ENCODE measurements around the gene PIGM.

The PIGM gene

DNA sequence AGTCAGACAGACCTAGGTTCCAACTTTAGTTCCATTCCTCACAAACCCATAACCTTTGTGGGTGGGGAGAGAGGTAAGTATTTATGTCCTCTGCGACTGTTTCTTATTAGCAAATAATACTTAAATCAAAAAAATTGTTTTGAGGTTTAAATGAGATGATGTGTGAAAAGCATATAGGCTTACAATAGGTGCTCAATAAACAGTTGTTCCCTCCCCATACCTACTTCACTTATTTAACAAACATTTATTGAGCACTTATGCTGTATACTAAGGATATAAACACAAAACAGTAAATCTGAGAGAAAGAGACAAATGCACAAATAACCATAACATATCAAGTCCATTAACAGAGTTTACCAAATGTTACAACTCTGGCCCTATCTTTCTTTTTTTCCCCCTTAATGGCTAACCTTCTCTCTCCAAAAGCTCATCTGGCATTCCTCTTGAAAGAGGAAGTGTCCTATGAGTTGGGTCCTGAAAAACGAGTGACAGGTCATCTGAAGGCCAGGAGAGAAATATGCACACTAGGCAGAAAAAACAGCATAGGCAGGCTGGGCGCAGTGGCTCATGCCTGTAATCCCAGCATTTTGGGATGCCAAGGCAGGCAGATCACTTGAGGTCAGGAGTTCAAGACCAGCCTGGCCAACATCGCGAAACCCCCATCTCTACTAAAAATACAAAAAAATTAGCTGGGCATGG lies 10.3 kb downstream of the PIGM start:
- DNase-seq (ENCODE audit: low spot score in 2 of 2) (no peak), ATAC-seq (ENCODE audit: low read depth) (no peak)
- no peak overlapping the region for H3K4me3 Mint-ChIP-seq
- no peaks in the 10 kb centered on the region for H3K4me1 Mint-ChIP-seq
- no peaks in the 10 kb centered on the region for H3K9me3 Mint-ChIP-seq
- H3K27ac Mint-ChIP-seq, result no peak overlapping the region
- no peaks in the 10 kb centered on the region for H3K36me3 Mint-ChIP-seq
- H3K27me3 Mint-ChIP-seq, result peaks cover 11% of the 10 kb centered on the region

DNA sequence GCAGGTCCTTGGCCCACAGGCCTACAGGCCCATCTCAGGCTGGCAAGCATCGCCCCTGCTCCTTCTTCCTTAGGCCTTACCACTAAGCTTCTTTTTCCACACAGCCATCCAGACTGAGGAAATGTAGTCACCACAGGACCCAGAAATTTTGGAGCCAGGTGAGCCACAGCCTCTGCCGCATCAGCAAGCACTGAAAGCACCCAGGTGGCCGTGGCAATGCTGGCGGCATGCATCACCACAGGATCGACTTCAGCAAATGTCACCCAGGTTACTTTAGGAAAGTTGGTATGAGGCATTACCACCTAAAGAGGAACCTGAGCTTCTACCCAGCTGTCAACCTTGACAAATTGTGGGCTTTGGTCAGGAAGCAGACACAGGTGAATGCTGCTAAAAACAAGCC lies 11.6 kb downstream of the PIGM start:
- DNase-seq (ENCODE audit: low spot score in 2 of 2) (no peak), ATAC-seq (ENCODE audit: low read depth) (no peak)
- Mint-ChIP-seq H3K36me3 (no peaks in the 10 kb centered on the region), H3K4me1 (no peaks in the 10 kb centered on the region), H3K4me3 (no peak overlapping the region), H3K9me3 (no peaks in the 10 kb centered on the region), H3K27me3 (peaks cover 11% of the 10 kb centered on the region), H3K27ac (no peak overlapping the region)

DNA sequence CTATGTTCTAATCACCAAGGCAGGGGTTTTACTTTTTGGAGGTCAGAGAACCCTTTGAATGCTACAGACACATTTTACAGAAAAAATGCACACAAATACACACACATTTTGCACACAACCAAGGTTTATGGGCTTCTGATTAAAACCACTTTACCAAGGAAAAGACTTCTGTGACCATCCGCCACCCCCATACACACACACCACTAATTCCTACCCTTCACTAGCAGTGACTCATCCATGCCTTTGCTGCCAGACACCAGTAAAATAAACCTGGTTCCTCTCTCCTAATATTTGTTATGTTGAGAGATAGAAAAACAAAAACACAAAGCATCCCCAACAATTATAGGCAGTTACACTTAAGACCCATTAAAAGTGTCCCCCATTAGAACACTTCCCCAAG lies 12.9 kb downstream of the PIGM start:
- Mint-ChIP-seq H3K9me3 (no peaks in the 10 kb centered on the region), H3K36me3 (no peaks in the 10 kb centered on the region), H3K27me3 (peaks cover 13% of the 10 kb centered on the region), H3K4me1 (no peaks in the 10 kb centered on the region), H3K4me3 (no peak overlapping the region), H3K27ac (no peak overlapping the region)
- ATAC-seq (ENCODE audit: low read depth), result no peak
- no peak for DNase-seq (ENCODE audit: low spot score in 2 of 2)

DNA sequence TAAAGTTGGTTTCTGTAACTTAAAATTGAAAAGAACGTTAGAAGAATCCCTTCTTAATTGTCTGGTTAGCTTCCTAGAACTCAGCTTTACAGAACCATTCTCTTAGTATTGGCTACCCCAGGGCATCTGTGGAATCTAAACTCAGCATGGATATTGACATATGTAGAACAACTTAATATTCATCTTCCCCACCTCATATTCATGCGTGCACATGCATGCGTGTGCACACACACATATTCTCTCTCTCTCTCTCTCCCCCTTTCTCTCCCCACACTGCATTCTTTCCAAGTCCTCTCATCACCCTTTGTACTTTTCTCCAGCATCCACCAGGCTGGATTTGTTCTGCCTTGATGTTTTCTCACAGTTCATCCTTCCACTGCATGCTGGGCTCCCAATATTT lies 13.4 kb downstream of the PIGM start:
- peaks cover 13% of the 10 kb centered on the region for H3K27me3 Mint-ChIP-seq

DNA sequence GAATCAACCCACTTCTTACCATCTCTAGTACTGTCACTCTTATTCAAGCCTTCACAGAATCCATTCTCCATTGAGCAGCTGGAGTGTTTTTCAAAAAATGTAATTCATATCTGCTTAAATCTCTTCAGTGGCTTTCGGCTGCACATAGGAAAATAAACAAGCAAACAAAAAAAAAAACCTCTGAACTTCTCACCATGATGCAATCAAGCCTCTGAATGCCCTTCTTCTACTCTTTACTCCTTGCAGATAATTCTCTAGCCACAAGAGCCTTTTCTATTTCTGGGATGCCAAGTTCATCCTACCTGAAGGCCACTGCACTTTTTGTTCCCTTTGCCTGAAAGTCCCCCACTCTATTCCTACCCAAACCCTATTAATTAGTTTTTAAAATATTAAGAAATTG lies 14.2 kb downstream of the PIGM start:
- Mint-ChIP-seq H3K4me3 (no peak overlapping the region), H3K4me1 (no peaks in the 10 kb centered on the region), H3K9me3 (no peaks in the 10 kb centered on the region), H3K27me3 (peaks cover 13% of the 10 kb centered on the region), H3K36me3 (no peaks in the 10 kb centered on the region), H3K27ac (no peak overlapping the region)
- ATAC-seq (ENCODE audit: low read depth) (no peak), DNase-seq (ENCODE audit: low spot score in 2 of 2) (no peak)

More for the DNA sequence above, 13.4 kb downstream of the PIGM start:
- no peak overlapping the region for H3K4me3 Mint-ChIP-seq
- no peaks in the 10 kb centered on the region for H3K9me3 Mint-ChIP-seq
- H3K4me1 Mint-ChIP-seq, result no peaks in the 10 kb centered on the region
- ATAC-seq (ENCODE audit: low read depth) (no peak), DNase-seq (ENCODE audit: low spot score in 2 of 2) (no peak)
- no peaks in the 10 kb centered on the region for H3K36me3 Mint-ChIP-seq
- H3K27ac Mint-ChIP-seq, result no peak overlapping the region

DNA sequence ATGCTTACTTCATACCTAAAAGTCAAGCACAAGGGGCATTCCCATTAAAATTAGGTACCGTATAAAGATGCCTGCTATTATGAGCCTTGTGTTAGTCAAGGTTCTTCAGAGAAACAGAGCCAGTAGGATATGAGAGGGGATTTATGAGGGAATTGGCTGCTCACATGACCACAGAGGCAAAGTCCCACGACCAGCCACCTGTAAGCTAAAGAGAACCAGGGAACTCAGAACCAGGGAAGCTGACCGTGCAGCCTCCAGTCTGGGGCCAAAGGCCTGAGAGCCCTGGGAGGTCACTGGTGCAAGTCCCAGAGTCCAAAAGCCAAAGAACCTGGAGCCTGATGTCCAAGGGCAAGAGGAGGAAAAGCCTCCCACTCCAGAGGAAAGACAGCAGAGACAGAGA lies 20.0 kb downstream of the PIGM start:
- H3K36me3 Mint-ChIP-seq, result no peaks in the 10 kb centered on the region

DNA sequence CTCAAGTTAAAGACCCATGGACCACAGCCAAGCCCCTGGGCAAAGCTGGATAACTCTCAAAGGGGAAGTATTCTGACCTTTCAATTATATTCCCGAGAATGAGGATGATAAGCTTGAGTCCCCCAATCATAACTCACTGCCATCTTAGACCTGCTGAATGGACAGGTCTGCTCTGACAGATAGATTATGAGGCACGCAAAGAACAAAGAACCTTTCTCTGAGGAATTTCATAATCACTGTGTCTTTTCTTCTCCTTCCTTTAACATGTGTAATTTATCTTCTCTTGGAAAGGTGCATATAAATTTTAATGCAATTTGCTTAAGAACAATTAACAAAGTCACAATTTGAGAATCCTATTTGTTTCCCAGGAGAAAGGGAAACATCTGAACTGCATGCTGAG lies 22.0 kb downstream of the PIGM start:
- no peaks in the 10 kb centered on the region for H3K36me3 Mint-ChIP-seq
- H3K4me3 Mint-ChIP-seq, result no peak overlapping the region
- H3K27me3 Mint-ChIP-seq, result peaks cover 8% of the 10 kb centered on the region
- H3K4me1 Mint-ChIP-seq, result no peaks in the 10 kb centered on the region
- DNase-seq (ENCODE audit: low spot score in 2 of 2) (no peak), ATAC-seq (ENCODE audit: low read depth) (no peak)
- no peaks in the 10 kb centered on the region for H3K9me3 Mint-ChIP-seq
- H3K27ac Mint-ChIP-seq, result no peak overlapping the region

More for the DNA sequence above, 20.0 kb downstream of the PIGM start:
- Mint-ChIP-seq H3K4me3 (no peak overlapping the region), H3K27me3 (peaks cover 9% of the 10 kb centered on the region), H3K4me1 (no peaks in the 10 kb centered on the region), H3K9me3 (no peaks in the 10 kb centered on the region), H3K27ac (no peak overlapping the region)
- DNase-seq (ENCODE audit: low spot score in 2 of 2), result no peak
- ATAC-seq (ENCODE audit: low read depth), result no peak

DNA sequence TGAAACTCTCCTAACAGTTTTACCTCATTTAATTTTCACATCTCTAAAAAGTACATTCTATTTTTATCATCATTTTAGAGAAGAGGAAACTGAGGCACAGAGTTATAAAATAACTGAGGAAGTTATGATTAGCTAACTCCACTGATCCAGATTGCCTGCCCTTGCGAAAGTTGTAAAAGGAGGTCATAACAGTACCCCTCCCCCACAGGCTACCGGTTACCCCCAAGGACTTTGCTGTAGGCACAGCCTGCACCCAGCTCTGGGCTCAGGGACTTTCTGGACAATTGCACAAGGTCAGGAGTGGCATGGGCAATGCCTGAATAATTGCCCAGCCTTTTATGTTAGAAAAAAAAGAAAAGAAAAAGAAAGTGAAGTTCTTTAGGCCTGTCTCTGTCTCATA lies 22.7 kb downstream of the PIGM start:
- ATAC-seq (ENCODE audit: low read depth), result no peak
- Mint-ChIP-seq H3K9me3 (no peaks in the 10 kb centered on the region), H3K27me3 (peaks cover 8% of the 10 kb centered on the region), H3K4me1 (no peaks in the 10 kb centered on the region), H3K27ac (no peak overlapping the region), H3K4me3 (no peak overlapping the region), H3K36me3 (no peaks in the 10 kb centered on the region)
- DNase-seq (ENCODE audit: low spot score in 2 of 2), result no peak

DNA sequence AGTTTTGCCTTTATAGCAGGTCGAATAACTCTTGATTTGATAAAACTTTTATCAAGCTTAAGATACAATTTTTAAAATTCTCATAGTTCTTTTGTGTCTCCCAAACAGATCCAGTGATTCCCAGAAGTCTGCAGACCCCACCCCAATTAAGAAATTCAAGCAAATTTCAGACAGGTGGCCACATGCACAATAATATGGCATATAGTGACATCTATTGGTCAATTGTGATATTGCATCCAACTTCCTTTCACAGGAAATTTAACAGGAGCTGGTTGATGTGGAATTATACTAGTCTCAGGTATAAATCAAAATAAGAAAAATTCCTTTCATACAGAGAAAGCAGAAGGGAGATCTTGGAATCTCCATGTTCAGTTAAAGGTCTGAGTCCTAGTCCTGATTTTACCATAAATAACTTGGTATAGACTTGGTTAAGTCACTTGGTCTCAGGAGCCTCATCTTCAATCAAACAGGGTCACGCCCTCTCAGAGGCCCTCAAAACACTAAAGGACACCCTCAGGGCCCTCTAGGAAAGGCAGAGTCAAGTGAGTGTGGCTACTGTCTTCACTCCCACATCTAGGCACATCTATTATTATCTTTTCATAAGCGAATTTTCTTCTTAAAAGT lies 24.1 kb downstream of the PIGM start:
- H3K4me1 Mint-ChIP-seq, result no peaks in the 10 kb centered on the region
- no peaks in the 10 kb centered on the region for H3K36me3 Mint-ChIP-seq
- no peak overlapping the region for H3K4me3 Mint-ChIP-seq
- DNase-seq (ENCODE audit: low spot score in 2 of 2) (peak in 1 of 2 donors; percentile 46), ATAC-seq (ENCODE audit: low read depth) (no peak)
- no peaks in the 10 kb centered on the region for H3K9me3 Mint-ChIP-seq
- no peak overlapping the region for H3K27ac Mint-ChIP-seq
- peaks cover 8% of the 10 kb centered on the region for H3K27me3 Mint-ChIP-seq

DNA sequence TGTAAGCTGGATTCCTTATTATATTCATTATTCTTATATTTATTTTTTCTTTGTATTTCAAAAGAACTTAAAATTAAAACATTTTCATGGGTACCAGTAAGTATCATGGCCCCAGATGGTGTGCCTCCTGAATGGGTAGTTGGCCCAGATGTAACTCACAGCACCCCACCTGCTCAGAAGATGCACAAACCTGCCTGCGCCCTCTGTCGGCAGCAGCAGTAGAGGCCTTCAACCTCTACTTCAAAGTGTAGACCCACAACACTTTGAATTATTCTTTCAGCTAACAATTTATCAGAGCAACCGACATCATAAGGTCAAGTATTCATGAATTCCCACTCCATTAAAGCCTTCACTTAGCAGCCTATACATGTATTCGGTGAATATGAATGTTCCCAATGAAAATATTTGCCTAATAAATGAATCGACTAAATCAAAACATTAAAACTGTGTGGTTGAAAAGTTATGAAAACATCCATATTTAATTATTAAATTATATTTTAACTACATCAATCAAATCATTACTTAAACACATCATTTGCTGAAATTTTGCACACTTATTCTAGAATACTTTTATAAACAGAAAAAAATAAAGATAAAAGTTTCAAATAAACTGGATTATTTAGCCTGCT lies 25.4 kb downstream of the PIGM start:
- Mint-ChIP-seq H3K4me3 (no peak overlapping the region), H3K4me1 (no peaks in the 10 kb centered on the region), H3K9me3 (no peaks in the 10 kb centered on the region), H3K27me3 (peaks cover 7% of the 10 kb centered on the region), H3K36me3 (no peaks in the 10 kb centered on the region), H3K27ac (no peak overlapping the region)
- DNase-seq (ENCODE audit: low spot score in 2 of 2) (peak; percentile 65 to 75), ATAC-seq (ENCODE audit: low read depth) (peak; percentile 100)

DNA sequence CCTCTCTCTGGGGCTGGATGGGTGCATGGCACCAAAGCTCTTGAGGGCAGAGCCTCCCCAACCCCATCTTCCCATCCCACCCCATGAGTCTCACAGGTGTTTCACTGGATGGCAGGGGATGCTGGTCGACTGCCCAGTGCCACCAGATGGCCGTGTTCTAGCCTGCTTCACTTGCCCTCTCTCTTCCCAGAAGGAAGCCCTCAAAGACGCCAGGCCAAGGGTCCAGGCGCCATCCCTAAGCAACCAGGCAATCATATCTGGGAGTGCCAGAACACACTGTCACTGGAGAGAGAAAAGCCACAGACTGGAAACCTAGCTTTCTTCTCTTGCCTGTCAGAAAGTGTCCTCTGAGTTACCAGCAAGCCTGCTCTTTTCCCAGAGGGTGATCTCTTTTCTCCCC lies 26.7 kb downstream of the PIGM start:
- Mint-ChIP-seq H3K27ac (no peak overlapping the region), H3K9me3 (no peaks in the 10 kb centered on the region), H3K4me1 (no peaks in the 10 kb centered on the region), H3K27me3 (peaks cover 3% of the 10 kb centered on the region), H3K4me3 (no peak overlapping the region), H3K36me3 (no peaks in the 10 kb centered on the region)
- DNase-seq (ENCODE audit: low spot score in 2 of 2) (no peak), ATAC-seq (ENCODE audit: low read depth) (no peak)

DNA sequence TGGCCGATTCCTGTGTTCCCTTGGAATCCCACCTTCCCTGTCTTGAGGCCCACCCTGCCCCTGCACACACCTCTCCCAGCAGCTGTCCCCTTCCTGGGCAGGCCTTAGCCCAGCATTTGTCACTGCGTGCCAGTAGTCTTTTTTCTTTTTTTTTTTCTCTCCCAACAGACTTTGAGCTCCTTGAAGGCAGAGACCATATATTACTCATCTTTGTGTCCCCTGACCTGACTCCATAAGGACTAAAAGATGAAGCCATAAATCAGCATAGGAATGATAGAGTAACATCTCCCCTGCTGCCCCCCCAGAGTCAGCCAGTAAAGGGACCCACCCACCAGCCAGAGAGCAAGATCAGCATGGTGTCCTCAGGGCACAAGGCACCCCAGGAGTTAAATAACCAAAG lies 27.4 kb downstream of the PIGM start:
- no peak overlapping the region for H3K27ac Mint-ChIP-seq
- H3K9me3 Mint-ChIP-seq, result no peaks in the 10 kb centered on the region
- H3K4me3 Mint-ChIP-seq, result no peak overlapping the region
- no peaks in the 10 kb centered on the region for H3K36me3 Mint-ChIP-seq
- ATAC-seq (ENCODE audit: low read depth) (no peak), DNase-seq (ENCODE audit: low spot score in 2 of 2) (no peak)
- peaks cover 1% of the 10 kb centered on the region for H3K27me3 Mint-ChIP-seq
- H3K4me1 Mint-ChIP-seq, result no peaks in the 10 kb centered on the region

DNA sequence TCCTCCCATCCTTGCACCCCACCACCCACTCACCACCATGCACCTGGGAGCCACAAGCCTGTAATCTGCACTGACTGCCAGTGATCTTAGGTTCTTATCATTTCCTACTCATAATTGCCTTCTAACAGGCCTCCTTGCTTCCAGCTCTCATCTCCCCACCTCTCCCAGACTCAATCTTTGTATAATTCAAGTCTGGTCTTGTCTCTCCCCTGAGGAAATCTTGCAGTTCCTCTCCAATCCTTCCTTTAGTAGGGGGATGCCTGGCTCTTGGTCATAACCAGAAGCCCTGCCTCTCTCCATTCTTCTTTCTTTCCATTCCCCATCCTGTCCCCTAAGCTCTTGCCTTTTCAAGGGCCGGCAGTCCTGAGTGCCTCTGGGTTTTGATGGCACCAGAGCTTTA lies 27.8 kb downstream of the PIGM start:
- no peak overlapping the region for H3K27ac Mint-ChIP-seq
- H3K4me1 Mint-ChIP-seq, result no peaks in the 10 kb centered on the region
- DNase-seq (ENCODE audit: low spot score in 2 of 2) (no peak), ATAC-seq (ENCODE audit: low read depth) (no peak)
- H3K36me3 Mint-ChIP-seq, result no peaks in the 10 kb centered on the region
- no peak overlapping the region for H3K4me3 Mint-ChIP-seq
- peaks cover 3% of the 10 kb centered on the region for H3K27me3 Mint-ChIP-seq
- no peaks in the 10 kb centered on the region for H3K9me3 Mint-ChIP-seq

DNA sequence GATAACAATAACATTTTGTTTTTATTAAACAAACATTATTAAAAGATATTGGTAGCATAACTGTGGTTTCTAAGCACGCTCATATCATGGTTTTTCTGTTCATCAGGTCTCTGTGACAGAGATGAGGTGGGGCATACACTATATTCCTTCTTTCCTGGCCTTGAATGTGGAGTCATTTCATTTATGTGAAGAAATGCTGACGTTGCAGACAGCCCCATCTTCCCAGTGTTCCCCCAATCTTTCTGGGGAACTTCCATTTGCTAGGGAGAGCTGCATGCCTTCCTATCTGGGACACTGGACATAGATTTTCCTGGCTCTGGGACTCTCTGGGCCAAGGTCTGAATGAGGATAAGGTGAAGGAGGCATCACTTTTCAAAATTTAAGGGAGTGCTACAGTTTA lies 30.4 kb downstream of the PIGM start:
- no peaks in the 10 kb centered on the region for H3K4me1 Mint-ChIP-seq

DNA sequence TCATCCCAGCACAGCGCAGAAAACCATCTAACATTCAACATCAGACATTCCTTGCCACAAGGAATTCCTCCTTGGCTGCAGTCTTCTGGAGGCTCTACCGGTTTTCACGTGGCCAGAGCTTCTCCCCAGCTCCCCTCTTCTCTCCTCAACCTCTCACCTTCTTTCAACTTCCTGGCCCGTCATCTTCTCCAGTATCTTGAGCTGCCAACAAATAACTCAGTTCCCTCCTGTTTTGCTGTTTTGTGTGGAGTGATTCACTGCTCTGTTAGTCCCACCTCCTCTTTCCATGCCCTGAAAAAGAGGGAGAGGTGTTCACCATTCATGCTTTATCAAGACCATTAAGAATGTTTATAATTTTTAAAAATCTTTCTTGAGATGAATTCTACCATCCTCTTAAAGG lies 32.6 kb downstream of the PIGM start:
- no peaks in the 10 kb centered on the region for H3K9me3 Mint-ChIP-seq
- H3K4me3 Mint-ChIP-seq, result no peak overlapping the region
- no peaks in the 10 kb centered on the region for H3K36me3 Mint-ChIP-seq
- DNase-seq (ENCODE audit: low spot score in 2 of 2), result no peak
- no peak overlapping the region for H3K27ac Mint-ChIP-seq
- H3K27me3 Mint-ChIP-seq, result peaks cover 7% of the 10 kb centered on the region
- ATAC-seq (ENCODE audit: low read depth), result no peak
- no peaks in the 10 kb centered on the region for H3K4me1 Mint-ChIP-seq

More for the DNA sequence above, 30.4 kb downstream of the PIGM start:
- no peak overlapping the region for H3K27ac Mint-ChIP-seq
- H3K27me3 Mint-ChIP-seq, result peaks cover 6% of the 10 kb centered on the region
- DNase-seq (ENCODE audit: low spot score in 2 of 2), result no peak
- no peaks in the 10 kb centered on the region for H3K9me3 Mint-ChIP-seq
- H3K4me3 Mint-ChIP-seq, result no peak overlapping the region
- no peaks in the 10 kb centered on the region for H3K36me3 Mint-ChIP-seq
- no peak for ATAC-seq (ENCODE audit: low read depth)
